Calu3 (cell line): Measurements from ENCODE around the gene CFAP299. TPM values are rescaled to one million over a fixed set of nuclear protein-coding genes. Genes with fewer than 3 reads are reported as not detected.

Source experiments
- BruUV-seq: library from RNA; stranded (reverse); fragments of 400-500 nt; replicated peaks from 2 replicates; lab custom pipeline; 2021; lab: Mats Ljungman, UMichigan
- CTCF ChIA-PET: fragments of 300-600 bp; sonication (Branson Sonifier 250); formaldehyde crosslinking; loops from one replicate; lab custom pipeline; 2022; ENCODE audit warnings: antibody characterized with exemption; lab: Charles Lee
- DNase-seq: peaks from one replicate; pipeline ENCODE4 v3.0.0; 2022
- H3K27ac Mint-ChIP-seq: one replicate; pipeline ENCODE4 v1.8.0; 2022; ENCODE audit warnings: mixed read lengths; ENCODE audit not compliant: unreplicated experiment
- H3K27me3 Mint-ChIP-seq: one replicate; pipeline ENCODE4 v1.8.0; 2022; ENCODE audit warnings: mixed read lengths; ENCODE audit not compliant: unreplicated experiment
- H3K36me3 Mint-ChIP-seq: one replicate; pipeline ENCODE4 v1.8.0; 2022; ENCODE audit warnings: mild to moderate bottlenecking, moderate library complexity, mixed read lengths; ENCODE audit not compliant: insufficient read depth, unreplicated experiment
- H3K4me1 Mint-ChIP-seq: one replicate; pipeline ENCODE4 v1.8.0; 2022; ENCODE audit warnings: mild to moderate bottlenecking, low read depth, mixed read lengths; ENCODE audit not compliant: unreplicated experiment
- H3K4me3 Mint-ChIP-seq: one replicate; pipeline ENCODE4 v1.8.0; 2022; ENCODE audit warnings: mild to moderate bottlenecking, low read depth, moderate library complexity, mixed read lengths; ENCODE audit not compliant: unreplicated experiment
- H3K9me3 Mint-ChIP-seq: one replicate; pipeline ENCODE4 v1.8.0; 2022; ENCODE audit warnings: low read depth, mixed read lengths; ENCODE audit not compliant: unreplicated experiment
- intact Hi-C: fragments of 100-400 bp; cut with micrococcal nuclease; formaldehyde crosslinking; loops from one replicate; pipeline ENCODE4 v1.10.0; 2022; ENCODE audit not compliant: unreplicated experiment
- total RNA-seq: library from RNA; stranded (reverse); gene quantifications from 2 replicates; pipeline ENCODE4 v1.2.3, GENCODE V29; 2022
- TF ChIP-seq, protein P1 (sequence below): fragments of 200-600 bp; IDR thresholded peaks from one replicate; pipeline ENCODE4 v1.8.0; 2022; ENCODE audit warnings: antibody characterized with exemption; ENCODE audit not compliant: unreplicated experiment

CFAP299 gene
- total RNA-seq, 1 experiment from 2014 or later, result not detected

DNA sequence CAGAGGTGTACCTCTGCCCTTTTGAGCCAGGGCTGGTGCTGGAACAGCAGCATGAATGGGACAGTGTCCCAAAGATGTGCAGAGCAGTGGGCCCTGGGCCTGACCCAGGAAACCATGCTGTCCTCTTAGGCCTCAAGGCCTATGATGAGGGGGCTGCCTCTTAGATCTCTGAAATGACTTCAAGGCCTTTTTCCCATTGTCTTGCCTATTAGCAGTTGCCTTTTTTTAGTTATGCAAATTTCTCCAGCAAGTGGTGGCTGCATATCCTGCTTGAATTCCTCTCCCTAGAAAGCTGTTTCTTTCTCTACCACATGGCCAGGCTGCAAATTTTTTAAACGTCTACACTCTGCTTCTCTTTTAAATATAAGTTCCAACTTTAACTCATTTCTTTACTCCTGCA lies 160.3 kb downstream of the CFAP299 start:
- Mint-ChIP-seq H3K9me3 (peaks cover 10% of the 10 kb centered on the region), H3K4me3 (no peak overlapping the region), H3K27ac (no peak overlapping the region), H3K4me1 (peaks cover 15% of the 10 kb centered on the region), H3K27me3 (no peaks in the 10 kb centered on the region), H3K36me3 (no peaks in the 10 kb centered on the region)
- CTCF ChIA-PET, result no interaction called here
- no peak for DNase-seq
- TF ChIP-seq, protein P1, sequence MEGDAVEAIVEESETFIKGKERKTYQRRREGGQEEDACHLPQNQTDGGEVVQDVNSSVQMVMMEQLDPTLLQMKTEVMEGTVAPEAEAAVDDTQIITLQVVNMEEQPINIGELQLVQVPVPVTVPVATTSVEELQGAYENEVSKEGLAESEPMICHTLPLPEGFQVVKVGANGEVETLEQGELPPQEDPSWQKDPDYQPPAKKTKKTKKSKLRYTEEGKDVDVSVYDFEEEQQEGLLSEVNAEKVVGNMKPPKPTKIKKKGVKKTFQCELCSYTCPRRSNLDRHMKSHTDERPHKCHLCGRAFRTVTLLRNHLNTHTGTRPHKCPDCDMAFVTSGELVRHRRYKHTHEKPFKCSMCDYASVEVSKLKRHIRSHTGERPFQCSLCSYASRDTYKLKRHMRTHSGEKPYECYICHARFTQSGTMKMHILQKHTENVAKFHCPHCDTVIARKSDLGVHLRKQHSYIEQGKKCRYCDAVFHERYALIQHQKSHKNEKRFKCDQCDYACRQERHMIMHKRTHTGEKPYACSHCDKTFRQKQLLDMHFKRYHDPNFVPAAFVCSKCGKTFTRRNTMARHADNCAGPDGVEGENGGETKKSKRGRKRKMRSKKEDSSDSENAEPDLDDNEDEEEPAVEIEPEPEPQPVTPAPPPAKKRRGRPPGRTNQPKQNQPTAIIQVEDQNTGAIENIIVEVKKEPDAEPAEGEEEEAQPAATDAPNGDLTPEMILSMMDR, result no peak
- no TSS peak for BruUV-seq
- intact Hi-C loops, result no loop called here

DNA sequence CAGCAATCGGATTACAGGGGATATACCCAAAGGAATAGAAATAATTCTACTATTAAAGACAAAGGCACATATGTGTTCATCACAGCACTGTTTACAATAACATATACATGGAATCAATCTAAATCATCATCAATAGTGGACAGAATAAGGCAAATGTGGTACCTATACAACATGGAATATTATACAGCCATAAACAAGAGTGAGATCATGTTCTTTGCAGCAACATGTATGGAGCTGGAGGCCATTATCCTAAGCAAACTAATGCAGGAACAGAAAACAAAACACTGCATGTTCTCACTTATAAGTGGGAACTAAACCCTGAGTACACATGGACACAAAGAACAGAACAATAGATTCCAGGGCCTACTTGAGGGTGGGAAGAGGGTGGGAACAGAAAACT lies 163.2 kb downstream of the CFAP299 start:
- no peak for DNase-seq
- TF ChIP-seq, protein P1, result no peak
- BruUV-seq, result no TSS peak
- no peak overlapping the region for H3K27ac Mint-ChIP-seq
- peaks cover 10% of the 10 kb centered on the region for H3K9me3 Mint-ChIP-seq
- no peaks in the 10 kb centered on the region for H3K4me1 Mint-ChIP-seq
- intact Hi-C loops, result no loop called here
- CTCF ChIA-PET, result no interaction called here
- H3K36me3 Mint-ChIP-seq, result no peaks in the 10 kb centered on the region
- no peaks in the 10 kb centered on the region for H3K27me3 Mint-ChIP-seq
- H3K4me3 Mint-ChIP-seq, result no peak overlapping the region

DNA sequence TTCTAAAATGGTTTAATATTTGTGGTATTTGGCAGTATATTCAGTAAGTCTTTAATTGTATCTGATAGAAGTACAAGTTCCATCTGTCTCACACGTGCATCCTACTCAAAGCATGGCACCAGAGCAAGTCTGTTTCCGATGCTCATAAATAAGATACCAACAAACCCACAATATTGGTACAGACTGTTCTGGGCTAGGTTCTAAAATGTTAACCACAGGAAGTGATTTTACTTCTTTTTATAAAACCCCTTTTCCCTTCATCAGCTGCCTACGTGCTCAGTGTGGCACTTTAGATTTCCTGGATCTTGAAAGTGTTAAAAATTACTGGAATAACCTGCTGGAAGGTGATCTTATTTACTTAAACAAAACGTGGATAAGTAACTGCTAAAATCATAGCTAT lies 165.1 kb downstream of the CFAP299 start:
- H3K4me3 Mint-ChIP-seq, result no peak overlapping the region
- intact Hi-C loops, result no loop called here
- no TSS peak for BruUV-seq
- H3K4me1 Mint-ChIP-seq, result no peaks in the 10 kb centered on the region
- TF ChIP-seq, protein P1, result no peak
- peaks cover 6% of the 10 kb centered on the region for H3K9me3 Mint-ChIP-seq
- no peak overlapping the region for H3K27ac Mint-ChIP-seq
- CTCF ChIA-PET, result no interaction called here
- H3K27me3 Mint-ChIP-seq, result no peaks in the 10 kb centered on the region
- no peaks in the 10 kb centered on the region for H3K36me3 Mint-ChIP-seq
- no peak for DNase-seq

DNA sequence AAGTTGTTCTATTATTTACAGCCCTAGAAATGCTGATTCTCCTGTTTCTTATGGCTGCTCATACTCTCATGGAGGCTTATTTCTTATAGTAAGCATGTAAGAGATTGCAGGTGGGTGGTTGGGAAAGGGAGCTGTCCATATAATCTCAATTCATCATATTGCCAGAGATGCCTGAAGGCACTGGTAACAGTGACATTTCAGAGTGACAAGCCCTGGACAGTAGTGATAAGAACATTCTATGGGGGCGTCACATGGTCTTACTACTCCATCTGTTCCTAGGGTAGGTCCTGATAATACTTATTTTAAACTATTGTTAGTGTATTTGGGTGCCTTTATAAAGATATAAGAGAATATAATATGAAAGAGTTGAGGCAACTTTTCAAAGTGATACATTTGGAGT lies 171.5 kb downstream of the CFAP299 start:
- Mint-ChIP-seq H3K36me3 (no peaks in the 10 kb centered on the region), H3K27me3 (no peaks in the 10 kb centered on the region), H3K4me3 (no peak overlapping the region), H3K9me3 (no peaks in the 10 kb centered on the region), H3K27ac (no peak overlapping the region), H3K4me1 (no peaks in the 10 kb centered on the region)
- no peak for DNase-seq
- no TSS peak for BruUV-seq
- intact Hi-C loops, result no loop called here
- TF ChIP-seq, protein P1, result no peak
- CTCF ChIA-PET, result no interaction called here
